VCaP (cell line): ENCODE data around the gene SYK.

Experiments used
- H3K27ac ChIP-seq: fragments of 450-650 bp; 2 replicates; pipeline ENCODE4 v1.5.1; 2017
- CTCF ChIP-seq: fragments of 450-650 bp; conservative IDR thresholded peaks from 2 replicates; pipeline ENCODE4 v1.5.1; 2017; ENCODE audit warnings: mild to moderate bottlenecking, moderate library complexity

Gene SYK

DNA sequence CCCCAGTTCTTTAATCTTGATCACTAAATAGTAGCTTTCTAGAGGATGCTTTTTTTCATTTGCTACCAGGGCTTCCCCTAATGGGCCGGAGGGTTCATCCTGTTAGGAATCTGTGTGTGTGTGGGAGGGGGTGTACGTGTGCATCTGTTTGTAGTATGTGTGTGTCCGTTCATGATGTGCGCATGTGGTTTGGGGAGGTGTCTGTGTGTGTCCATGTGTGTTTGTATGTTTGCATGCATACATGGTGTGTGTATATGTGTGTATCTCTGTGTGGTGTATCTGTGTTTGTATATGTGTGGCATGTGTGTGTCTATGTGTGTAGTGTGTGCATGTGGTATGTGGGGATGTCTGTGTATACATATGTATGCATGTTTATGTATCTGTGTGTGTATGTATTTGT, 106.2 kb downstream of the SYK start:
- TF ChIP-seq CTCF = no peak
- H3K27ac ChIP-seq = no peak overlapping the region

DNA sequence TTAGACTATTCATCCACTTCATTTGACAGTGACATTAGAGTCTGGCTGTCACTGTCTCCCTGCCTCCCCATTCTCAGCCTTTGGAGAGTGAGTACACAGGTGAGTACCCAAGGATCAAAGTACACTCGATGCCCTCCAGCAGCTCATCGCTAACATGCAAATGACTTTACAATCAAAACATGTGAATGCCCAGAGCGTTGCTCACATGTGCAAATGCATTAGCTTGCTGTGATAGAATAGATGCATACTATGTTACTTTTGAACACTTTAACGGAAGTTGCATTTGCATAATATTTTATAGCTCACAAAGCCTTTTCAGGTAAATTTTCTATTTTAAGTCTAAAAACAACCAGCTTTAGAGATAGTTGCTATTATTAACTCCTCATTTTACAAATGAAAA, 107.6 kb downstream of the SYK start:
- TF ChIP-seq CTCF = no peak
- H3K27ac ChIP-seq = no peak overlapping the region

- no peak for TF ChIP-seq CTCF
- no peak overlapping the region for H3K27ac ChIP-seq
Observed at GRCh38 chr9:90909747-90910283, 108.2 kb downstream of the SYK start.

DNA sequence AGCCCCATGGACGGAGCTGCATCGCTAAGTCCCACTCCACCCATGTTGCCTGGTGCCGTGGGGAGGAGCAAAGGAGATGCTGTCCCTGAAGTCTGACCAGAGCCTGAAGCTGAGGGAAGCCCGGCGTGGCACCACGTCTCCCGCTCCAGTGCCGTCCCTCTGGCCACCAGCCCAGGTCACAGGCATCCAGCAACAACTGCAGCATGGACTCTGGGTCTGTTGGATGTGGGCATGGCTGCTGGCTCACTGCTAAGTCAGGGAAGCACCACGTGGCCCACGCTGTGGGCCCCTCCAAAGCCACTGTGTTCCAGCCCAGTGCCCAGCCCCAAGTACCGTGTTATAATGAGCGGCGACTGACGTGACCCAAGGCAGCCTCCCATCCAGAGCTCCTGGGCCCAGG, 112.6 kb downstream of the SYK start:
- H3K27ac ChIP-seq = no peak overlapping the region
- no peak for TF ChIP-seq CTCF

DNA sequence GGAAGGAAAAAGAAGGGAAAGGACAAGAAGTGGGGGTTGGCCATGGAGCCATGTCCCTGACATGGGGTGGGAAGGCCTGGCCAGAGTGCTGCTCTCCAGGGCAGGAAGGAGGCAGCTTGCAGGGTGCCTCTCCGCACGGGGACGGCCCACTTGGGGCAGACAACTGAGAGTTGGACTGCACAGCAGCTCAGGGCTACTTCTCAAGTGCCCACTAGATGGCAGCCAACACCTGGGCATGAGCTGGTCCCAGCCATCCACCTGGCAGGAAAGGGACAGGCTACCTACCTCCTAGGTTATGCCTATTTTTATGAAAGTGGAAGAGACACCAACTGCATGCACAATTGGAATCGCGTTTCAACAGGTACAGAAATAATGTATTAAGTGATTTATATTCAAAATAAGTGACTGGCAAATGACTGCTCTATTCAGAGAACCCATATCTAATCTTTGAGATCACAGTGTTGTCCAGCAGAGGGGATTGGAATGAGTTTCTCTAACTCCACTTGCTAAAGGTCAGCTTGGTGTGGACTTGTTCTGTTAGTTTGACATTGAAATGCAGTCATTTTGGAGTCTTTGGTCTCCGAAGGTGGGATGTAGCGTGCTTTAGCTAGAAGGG, 113.4 kb downstream of the SYK start:
- peak; percentile 89 for TF ChIP-seq CTCF
- peak overlapping the region; percentile 4; the same call in 1 of the 2 replicates for H3K27ac ChIP-seq

GRCh38 chr9:90915693-90916092, 114.1 kb downstream of the SYK start:
- TF ChIP-seq CTCF = no peak
- H3K27ac ChIP-seq = peak overlapping the region; percentile 4; the same call in 1 of the 2 replicates

GRCh38 chr9:90916147-90916734, 114.6 kb downstream of the SYK start:
- no peak for TF ChIP-seq CTCF
- no peak overlapping the region for H3K27ac ChIP-seq
